GM21576 (cell line): ENCODE measurements around the gene MDP1.

Source experiments
- ATAC-seq: cut with Tn5 transposase; IDR thresholded peaks from one replicate; pipeline ENCODE4 v1.9.1; 2021; ENCODE audit warnings: mild to moderate bottlenecking, moderate library complexity; ENCODE audit not compliant: unreplicated experiment

Gene MDP1

DNA sequence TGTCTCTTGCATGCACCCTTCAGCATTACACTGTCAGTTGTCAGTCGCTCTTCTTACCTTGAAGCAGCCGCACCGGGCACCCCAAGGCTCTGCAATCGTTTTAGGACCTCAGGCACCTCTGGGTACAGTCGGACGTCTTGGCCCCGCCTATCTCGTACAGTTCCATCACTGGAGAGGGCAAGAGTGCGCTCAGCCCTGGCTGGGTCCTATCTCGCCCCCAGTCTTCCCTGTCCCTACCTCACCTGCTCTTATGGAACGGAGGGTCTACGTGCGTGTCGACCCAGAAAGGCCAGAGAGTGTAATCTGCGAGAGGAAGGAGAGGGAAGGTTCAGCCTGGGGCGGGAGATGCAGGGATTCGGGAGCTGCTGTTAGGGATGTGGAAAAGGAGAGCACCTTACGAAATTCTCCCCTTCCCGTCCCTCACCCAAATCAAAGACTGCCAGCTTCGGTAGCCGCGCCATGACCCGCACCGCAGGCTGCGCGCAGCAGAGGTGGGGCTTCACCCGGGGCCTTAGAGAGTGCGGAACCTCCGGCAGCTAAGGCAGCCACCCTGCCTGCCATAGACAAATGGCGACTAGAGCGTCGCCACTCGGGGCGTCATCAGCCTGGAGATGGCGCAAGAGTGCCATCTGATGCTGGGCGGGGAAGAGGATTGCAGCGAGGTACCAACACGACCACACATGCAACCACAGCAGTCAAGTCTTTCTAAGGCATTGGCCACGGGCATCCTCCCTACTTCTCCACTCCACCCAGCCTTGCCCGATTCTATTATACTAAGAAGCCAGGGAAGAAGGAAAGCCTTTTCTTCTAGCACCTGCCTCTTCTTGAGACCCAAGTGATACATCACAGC lies at the start of gene MDP1:
MDP1 (minus strand) TSS at position 572 of the 850 bp plus-strand sequence; CDS start at position 461, 111 bp downstream.
- peak; percentile 60 for ATAC-seq

GRCh38 chr14:24264298-24264697 lies 48.4 kb upstream of the MDP1 start:
- ATAC-seq, result no peak

GRCh38 chr14:24263848-24264247 lies 48.0 kb upstream of the MDP1 start:
- no peak for ATAC-seq

GRCh38 chr14:24262821-24263733 lies 47.2 kb upstream of the MDP1 start, which contains the start of gene TGM1:
TSS of gene TGM1 (minus strand) at chr14:24263177. CDS start at chr14:24262352, 825 bp downstream.
- ATAC-seq, result no peak

DNA sequence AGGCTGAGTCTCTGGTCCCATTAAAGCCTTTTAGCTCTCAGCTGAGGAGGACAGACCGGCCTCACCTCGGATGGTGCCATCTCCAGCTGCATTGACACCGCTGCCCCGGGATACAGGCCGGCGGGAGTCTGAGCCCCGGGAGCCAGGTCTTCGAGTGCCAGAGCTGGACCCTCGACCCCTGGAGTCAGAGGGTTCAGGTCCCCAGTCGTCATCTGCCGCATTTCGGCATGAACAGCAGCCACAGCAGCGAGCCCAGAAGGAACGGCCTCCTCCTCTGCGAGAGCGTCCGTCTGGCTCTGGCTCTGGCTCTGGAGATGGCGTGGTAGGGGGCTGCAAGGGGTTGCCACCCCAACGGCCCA lies 46.1 kb upstream of the MDP1 start:
- no peak for ATAC-seq

GRCh38 chr14:24261256-24261968 lies 45.5 kb upstream of the MDP1 start:
- no peak for ATAC-seq

DNA sequence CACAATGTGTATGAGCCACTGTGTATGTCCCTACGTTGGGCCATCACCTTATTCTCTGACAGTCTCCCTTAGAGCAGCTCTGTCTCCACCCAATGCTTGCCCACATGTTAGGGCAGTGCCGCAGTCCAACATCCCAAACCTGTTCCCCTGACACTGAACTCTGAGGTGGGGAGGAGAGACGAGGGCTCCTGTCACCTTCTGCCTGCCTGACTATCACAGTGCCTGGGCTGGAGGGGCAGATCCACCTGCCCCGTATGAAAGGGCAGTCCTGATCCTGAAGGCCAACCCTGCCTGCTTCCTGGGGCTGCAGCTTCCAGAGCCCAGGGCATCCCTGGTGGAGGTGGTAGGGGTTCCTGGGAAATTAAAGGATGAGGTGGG lies 44.9 kb upstream of the MDP1 start:
- ATAC-seq, result no peak

DNA sequence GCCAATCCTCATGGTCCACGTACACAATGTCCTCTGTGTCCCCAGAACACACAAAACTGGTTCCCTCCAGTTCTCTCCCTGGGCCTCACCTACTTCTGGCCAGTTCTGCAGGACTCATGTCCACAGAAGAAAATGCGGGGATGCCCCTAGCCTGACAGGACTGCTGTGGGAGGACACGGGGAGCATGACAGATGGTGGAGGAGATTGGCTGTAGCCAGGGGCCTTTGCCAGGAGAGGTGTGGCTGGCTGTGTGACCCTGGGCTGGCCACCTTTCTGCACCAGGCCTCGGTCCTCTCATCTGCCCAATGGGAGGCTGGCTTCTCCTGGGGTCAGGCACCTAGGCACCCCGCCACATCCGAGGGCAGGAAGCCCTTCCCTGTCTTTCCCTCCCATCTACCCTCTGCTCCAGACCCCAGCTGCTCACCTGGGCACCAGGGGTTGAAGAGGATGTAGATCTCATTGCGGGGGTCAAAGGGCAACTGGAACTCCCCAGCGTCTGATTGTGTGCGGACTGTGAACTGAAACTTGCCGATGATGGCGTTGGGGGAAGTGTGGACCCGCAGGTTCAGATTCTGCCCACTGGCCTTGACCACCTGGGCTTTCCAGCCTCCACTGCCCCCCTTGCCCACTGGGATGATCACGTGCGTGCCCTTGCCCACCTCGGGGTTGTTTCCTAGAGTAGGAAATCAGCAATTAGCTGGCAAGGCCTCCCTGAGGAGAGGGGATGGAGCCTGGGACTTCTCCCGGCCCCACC lies 44.3 kb upstream of the MDP1 start:
- ATAC-seq, result no peak

- no peak for ATAC-seq
Observed at GRCh38 chr14:24259282-24260025, 43.6 kb upstream of the MDP1 start.

DNA sequence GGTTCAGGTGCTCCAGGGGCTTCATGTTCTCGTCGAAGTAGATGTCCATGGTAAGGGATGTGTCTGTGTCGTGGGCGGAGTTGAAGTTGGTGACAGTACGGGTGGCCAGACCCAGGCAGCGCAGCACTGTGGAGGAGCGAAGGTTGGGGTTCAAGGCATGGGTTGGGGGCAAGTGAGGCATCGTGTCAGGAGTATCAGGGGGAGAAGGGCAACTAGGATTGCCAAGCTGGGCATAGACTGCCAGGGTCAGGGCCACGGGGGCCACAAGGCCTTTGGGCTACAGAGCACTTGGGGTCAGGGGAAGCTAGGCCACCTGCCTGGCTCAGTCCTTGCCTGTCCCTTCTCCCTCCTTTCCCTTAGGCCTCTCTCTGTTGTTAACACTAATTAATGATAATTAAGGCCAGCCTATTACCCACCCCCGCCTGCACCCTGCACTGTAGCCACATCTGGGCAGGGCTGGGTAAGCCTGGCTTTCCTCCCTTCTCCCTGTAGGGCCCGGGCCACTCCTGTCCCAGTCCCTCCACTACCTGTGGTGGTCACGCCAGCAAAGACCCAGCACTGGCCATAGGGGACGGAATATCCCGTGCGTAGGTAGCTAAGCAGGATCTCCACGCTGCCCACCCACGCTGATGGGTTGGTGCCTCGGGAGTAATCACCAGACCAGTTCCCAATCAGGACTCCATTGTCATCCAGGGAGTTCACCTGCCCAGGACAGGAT lies 42.8 kb upstream of the MDP1 start:
- ATAC-seq, result no peak

DNA sequence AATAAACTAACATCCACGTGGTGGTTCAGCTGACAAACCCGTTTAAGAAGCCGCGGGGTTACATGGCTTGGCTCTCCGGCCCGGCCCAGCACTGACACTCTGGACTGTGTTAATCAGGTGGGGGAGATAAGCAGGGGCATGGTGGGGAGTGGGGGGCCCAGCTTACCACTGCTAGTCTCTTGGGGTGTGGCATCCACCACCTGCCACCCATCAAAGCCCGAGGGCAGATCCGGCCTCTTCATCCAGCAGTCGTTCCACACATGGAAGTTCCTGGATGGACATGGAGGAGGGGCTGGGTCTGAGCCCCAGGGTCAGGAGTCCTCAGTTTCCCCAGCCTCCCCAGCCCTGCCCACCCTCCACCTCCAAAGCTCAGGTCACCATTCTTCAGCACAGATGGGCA lies 42.3 kb upstream of the MDP1 start:
- no peak for ATAC-seq

GRCh38 chr14:24256960-24257359 lies 41.1 kb upstream of the MDP1 start:
- ATAC-seq, result no peak

DNA sequence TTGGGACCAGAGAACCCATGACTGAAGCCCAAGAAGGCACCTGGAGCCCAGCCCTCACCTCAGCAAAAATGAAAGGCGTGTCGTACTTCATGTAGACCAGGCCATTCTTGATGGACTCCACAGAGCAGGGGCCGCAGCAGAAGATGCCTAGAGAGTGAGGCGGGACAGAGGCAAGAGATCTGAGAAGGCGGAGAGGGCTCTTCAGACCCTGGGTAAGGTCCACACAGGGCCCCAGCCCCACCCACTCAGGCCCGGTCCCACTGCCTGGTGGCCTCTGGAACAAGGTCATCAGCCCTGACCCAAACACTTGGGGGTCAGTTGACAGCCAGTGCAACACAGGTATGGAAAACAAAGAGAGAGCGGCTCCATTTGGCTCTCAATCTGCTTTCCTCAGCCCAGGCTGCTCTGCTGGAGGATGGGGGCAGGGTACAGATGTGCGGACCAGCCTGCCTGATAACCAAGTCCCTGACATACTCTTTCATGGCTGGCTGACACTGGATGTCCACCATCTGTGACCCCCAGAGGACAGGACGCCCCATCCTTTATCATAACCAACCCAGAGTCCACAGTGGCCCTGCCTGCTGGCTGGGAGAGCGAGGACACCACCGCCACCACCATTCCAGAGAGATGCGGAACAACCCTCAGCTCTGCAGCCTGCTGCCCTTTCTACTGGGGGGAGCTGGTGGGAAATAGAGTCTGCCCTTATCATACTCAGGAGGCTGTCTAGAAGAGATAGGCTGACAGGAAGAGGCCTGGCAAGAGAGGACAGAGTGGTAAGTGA lies 40.3 kb upstream of the MDP1 start:
- ATAC-seq, result no peak

DNA sequence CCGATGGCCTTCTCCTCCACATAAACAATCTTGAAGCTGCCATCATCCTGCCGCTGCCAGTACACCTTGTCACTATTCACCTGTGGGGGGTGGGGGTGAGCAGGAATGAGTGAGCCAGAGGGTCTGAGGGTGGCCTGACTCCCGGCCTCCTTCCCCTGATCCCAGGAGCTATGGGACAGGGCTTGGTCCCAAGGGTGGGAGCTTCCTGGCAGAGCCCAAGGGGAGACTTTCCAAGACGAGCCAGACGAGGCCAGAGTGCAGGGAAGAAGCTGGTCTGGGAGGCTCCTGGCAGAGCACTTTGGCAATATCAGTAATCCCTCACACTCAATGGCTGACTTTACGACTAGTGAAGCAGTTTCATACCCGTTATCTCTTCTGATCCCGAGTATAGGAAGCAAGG lies 39.6 kb upstream of the MDP1 start:
- ATAC-seq, result no peak

GRCh38 chr14:24254630-24255392 lies 38.9 kb upstream of the MDP1 start:
- ATAC-seq, result no peak

DNA sequence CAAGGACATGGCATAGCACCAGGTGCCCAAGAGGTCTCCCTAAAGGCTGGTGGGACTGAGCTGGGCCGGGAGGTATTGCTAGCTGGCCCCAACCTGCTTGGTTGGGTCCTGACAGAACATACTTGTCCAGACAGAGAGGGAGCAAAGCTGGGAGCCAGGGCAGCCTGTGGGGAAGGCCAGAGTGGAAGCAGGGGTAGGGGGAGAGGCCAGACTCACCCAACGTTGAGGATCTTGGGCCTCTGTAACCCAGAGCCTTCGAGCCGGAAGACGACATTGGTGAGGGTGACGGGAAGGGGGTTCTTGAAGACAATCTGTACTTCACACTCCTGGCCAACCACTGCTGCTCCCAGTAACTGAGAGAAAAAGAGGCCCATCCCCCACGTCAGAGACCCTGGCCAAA lies 38.1 kb upstream of the MDP1 start:
- ATAC-seq, result no peak

GRCh38 chr14:24252289-24253124 lies 36.6 kb upstream of the MDP1 start:
- ATAC-seq, result no peak
